HG02623 (cell line): Measurements from ENCODE around the gene GRXCR2.
"Not testable (repeated sequence)": the region's sequence is repeated elsewhere in the genome, so short reads cannot be mapped to it uniquely, and the experiment has no call there.

Source experiments
- ATAC-seq: cut with Tn5 transposase; IDR thresholded peaks from one replicate; pipeline ENCODE4 v1.9.1; 2021; ENCODE audit warnings: moderate library complexity; ENCODE audit not compliant: unreplicated experiment

GRXCR2 gene

DNA sequence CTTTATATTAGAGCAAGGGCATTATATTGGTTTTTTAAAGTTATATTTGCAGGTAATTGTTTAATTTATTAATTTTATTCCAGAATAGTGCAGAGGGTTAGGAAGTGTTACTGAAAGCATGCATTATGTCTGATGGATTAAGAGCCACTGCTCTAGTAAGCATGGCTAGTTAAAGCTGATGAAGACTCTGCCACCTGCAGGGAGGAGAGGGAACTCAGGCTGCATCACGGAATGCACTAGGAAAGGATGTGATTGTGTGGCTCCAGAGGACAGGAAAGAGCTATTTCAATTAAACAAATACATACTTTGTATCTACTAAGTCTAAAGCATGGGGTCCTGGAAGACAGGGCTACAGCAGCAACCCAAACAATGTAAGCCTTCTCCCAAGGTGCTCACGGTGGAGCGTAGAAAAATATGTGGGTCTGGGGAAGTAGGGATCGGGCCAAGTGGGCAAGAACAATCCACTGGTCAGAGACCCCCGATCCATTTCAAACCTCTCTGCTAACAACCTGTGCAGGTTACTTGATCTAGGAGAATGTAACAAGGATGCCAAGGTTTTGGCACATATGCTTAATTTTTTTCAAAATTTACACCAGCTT, 15.3 kb upstream of the GRXCR2 start:
- ATAC-seq: no peak

DNA sequence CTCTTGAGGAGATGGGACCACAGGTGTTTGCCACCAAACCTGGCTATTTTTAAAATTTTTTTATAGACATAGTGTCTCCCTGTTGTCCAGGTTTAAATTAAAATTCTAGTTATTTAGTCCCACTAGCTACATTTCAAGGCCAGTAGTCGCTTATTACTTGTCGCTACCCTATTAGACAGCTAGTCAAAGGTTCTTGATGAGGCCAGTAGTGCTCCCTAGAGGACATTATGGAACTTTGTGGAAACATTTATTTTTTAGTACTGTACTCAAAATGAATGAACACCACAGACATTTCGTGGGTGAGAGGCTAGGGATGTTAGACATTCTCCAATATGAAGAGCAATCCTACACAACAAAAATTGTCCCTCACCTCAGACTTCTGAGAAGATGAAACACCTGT, 14.4 kb upstream of the GRXCR2 start:
- no peak for ATAC-seq

DNA sequence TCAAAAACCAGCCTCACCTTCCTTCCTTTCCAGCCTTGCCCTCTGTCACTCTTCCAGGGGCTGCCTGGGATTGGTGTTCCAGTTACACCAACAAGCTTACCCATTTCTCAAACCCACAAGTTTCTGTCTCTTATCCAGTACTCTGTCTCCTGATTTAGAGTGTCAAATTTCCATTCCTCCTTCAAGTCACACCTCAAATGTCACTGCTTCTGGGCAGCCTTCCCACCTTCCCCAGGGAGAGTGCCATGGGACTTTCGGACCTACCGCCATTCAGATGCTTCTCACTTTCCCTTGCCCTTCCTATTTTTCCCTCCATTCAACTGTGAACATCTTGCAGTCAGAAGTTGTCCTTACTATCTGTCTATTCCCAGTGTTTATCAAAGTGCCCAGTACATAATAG, 2.0 kb upstream of the GRXCR2 start:
- ATAC-seq: no peak

DNA sequence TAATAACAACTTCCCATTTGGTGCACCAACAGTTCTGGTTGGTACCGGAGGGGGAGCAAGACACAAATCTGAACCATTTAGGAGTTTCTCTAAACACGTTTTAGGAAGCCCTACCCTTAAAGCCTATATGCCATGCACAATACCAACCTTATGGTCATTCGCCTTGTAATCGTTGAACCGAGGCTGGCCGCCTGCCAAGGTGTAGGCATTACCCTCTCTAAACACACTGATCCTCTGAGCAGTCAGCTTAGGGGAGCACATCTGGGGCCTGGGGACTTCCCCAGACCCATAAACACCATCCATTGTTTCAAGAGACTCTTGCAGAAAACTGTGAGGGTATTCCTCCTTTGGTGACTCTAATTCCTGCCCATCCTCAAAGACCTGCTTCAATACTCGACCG, 328 bp downstream of the GRXCR2 start:
- no peak for ATAC-seq

DNA sequence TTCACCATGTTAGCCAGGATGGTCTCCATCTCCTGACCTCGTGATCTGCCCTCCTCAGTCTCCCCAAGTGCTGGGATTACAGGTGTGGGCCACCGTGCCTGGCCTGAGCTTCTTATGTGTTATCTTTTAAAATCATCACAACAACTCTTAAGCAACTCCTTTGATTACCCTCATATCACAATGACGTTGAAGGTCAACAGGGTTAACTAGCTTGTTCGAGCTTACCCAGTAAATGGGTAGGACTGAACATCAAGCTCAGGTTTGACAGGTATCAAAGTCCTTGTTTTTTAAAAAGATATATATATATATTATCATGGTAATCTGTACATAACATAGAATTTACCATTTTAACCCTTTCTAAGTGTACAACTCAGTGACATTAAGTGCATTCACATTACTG, 3.1 kb downstream of the GRXCR2 start:
- ATAC-seq: no peak

DNA sequence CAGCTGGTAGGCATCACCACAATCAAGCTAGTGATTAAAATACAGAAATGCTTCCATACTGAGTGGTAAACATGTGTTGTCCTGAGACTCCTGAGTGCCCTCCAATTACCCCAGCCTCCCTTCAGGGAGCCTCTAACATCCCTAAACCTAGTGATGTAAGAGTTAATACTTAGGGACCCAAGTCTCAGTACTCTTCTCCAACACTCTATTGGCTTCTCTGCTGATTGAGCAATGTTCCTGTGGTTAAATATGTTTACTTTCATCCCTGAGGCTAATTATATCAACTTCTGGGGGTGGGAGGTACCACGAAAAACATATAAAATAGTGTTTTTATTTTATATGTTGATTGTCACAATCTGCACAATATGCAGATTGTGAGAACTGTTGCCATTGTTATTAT, 5.0 kb downstream of the GRXCR2 start:
- no peak for ATAC-seq

DNA sequence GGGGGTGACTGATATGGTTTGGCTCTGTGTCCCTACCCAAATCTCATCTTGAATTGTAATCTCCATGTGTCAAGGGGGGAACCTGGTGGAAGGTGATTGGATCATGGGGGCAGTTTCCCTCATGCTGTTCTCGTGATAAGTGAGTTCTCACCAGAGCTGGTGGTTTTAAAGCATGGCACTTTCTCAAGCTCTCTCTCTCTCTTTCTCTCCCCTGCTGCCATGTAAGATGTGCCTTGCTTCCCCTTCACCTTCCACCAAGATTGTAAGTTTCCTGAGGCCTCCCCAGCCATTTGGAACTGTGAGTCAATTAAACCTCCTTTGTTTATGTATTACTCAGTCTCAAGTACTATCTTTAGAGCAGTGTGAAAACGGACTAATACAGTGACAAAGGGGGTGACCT, 8.4 kb downstream of the GRXCR2 start:
- not testable (repeated sequence) for ATAC-seq

DNA sequence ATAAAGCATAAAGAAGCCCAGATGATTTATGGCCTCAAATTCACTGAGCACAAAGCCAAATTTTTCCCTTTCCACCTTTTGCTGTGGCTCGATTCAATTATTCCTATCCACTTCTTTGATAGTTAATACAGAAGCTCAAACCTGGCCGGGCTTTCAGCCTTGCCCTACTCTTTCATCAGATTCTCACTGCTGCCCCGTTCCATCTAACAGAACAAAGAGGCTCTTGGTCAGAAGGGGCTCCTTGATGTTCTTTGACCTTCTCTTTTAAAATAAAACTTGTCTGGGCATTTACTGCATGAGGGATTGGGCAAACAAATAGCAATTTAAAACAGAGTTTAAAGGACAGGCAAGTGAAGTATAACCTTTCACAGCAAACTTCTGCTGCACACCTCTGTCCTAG, 9.8 kb downstream of the GRXCR2 start:
- ATAC-seq: no peak

DNA sequence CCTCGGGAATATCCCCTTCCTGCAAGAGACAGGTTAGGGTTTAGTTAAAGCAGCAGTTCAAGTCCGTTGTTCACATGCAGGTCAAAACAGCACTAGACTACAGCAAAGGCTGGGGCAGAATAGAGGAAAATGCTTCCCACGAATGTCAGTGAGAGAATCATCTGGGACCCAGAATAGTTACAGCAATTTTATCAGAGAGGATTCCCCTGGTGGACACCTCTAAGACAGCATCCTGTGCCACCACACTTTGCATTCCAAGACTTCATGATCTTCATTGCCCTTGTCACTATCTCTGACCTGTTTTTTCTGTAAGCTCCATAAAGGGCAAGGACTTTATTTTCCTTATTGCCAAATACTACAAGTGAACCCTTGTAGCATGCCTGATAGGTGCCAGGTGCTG, 12.9 kb downstream of the GRXCR2 start:
- no peak for ATAC-seq

DNA sequence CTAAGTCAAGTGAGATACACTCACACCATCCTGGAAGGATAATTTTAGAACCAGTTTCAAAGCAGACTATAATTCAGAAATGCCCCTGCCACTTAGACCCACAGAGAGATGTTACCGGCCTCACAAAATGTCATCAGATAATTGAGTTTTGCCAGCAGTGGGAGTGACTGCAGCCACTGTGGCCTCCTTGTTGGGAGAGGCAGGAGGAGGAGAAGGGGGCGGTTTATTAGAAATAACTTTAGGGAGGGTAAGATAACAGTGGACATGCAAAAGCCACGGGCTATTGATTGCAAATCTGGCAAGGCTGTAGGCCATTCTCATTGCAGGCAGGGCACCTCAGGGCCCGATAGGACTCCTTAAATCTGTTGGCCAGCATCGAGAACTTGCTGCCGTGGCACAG, 13.4 kb downstream of the GRXCR2 start:
- ATAC-seq: no peak

DNA sequence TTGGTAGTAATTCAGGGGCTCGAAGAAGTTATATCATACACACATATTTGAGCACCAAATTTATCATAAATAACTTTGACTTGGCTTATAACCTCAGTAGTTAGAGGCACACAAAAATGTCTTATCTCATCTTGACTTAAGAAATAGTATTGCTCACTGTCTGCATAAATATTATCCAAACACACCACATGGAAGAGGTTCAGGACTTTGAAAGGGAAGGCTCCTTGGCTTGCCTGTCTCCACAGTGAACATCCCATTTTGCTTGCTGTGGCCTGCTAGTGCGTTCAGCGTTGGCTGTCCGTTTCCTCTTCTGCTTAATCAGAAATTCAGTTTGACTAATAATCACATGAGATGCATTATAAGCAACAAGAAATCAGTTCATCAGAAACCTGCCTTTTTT, 13.9 kb downstream of the GRXCR2 start:
- ATAC-seq: no peak

DNA sequence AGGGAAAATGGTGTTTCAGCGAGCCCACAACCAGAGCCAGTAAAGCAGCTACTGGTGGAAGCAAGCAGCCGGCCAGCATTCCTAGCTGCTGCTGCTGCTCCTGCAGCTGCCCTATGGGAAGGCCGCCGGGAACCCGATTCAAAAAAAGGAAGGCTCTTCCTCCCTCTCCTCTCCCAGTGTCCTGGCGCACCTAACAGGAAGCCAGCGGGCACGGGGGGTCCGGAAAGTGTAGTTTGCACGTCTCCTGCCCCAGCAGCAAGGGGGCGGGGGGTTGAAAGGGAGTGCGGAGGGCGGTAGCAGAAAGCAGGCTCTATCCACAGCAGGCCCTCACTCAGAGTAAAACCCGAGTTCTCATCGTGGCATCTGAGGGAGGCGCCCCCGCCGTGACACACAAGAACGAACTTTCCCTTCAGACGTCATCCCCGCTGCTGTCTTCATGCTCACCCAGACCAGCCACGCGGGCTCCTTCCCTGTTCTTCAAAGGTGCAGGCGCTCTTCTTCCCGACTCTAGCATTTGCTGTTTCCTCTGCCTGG, 16.5 kb downstream of the GRXCR2 start:
- no peak for ATAC-seq

DNA sequence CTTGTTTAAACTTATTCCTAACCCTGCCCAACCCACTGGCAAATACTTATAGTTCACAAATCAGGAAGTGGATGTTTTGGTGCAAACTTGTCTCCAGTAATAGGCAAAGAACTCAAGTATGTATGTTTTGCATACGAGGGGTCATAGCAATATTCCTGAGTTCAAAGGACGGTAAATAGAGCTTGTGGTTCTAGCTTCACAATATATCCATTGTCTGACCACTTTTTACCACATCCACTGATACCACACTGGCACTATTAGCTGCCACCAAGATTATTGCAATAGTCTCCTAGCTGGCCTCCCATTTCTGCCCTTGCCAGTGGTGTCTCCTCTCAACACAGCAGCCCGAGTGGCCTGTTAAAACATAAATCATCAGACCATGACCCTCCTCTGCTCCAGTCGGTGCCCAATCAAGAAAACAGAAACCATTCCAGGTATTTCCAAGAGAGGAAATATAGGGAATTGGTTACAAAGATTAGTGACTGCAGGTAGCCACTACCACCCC, 17.0 kb downstream of the GRXCR2 start:
- no peak for ATAC-seq

DNA sequence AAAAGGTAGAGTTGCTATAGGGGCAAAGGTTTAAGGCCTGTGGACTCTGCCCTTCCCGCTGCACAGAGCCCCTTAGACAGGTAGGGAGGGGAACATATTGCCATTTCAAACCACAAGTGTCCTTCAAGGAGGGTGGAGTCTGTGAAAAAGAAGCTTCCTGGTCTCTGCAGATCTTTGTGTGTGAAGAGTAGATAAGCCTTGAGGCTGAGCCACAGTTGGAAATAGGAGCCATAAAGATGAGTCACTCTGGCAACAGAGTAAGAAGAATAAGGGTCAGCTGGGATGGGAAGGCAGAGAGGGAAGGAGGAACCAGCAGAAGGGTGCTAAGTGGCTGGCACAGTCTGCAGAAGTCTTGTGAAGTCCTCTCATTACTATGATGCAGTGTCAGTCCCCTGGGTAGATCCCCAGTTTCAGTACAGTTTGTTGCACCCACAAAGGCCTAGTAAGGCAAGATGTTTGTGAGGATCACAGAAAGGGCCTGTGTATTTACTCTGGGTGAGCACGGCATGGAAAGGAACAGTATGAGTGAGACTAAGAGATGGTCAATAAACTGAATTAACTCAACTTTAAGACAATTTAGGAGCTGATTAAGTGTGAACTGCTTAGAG, 18.1 kb downstream of the GRXCR2 start:
- no peak for ATAC-seq

DNA sequence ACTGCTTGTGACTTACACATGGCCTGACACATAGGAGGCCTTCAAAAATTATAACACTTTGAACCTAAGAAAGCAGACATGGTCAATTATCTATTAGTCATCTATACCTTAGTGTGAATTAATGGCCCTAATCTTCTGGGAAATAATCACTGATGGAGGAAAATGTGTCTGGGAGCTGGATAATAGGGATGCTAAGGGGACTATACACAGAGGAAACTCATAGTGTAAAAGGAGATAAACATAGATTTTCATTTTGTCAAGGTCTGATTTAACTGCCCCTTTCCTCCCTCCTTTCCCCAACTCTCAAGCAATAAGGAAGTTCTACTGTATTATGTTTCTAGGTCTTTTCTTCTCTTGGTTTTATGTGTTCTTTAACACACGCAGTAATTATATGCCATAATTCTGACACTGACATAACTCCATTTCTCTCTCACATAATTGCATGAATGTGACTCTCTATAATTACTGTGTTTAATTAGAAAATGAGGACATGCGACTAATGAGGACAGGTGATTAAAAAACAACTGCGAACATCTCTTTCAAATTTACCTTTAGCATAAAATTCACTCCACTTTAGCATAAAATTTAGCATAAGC, 18.9 kb downstream of the GRXCR2 start:
- ATAC-seq: no peak

DNA sequence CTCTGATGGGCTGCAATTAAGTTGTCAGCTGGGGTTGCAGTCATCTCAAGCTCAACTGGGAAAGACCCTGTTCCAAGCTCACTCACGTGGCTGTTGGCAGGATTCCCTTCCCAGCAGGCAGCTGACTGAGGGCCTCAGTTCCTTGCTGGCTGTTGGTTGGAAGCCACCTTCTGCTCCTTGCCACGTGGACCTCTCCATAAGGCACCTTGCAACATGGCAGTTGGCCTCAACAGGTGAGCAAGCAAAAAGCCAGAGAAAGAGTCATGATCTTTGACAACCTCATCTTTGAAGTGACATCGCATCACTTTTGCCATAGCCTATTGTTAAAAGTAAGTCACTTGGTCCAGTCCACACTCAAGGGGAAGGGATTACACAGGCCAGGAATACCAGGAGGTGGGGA, 19.8 kb downstream of the GRXCR2 start:
- ATAC-seq: no peak

DNA sequence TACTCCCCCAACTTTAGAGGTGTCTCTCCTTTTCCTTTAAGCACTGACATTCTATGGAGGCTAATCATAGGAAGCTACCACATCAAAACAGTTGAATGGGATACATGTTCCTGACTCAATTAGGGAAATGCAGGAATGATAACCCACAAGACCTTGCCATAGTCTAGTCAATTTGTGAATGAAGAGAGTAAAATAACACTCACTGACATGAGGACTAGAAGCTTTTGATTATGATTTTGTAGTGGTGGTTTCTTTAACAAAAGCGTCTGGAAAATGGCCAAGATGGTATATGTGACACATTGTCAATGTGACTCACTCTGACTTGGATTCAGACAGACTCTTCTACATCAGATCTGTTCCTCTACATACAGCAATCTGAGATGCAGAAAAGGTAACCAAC, 24.0 kb downstream of the GRXCR2 start:
- ATAC-seq: no peak

DNA sequence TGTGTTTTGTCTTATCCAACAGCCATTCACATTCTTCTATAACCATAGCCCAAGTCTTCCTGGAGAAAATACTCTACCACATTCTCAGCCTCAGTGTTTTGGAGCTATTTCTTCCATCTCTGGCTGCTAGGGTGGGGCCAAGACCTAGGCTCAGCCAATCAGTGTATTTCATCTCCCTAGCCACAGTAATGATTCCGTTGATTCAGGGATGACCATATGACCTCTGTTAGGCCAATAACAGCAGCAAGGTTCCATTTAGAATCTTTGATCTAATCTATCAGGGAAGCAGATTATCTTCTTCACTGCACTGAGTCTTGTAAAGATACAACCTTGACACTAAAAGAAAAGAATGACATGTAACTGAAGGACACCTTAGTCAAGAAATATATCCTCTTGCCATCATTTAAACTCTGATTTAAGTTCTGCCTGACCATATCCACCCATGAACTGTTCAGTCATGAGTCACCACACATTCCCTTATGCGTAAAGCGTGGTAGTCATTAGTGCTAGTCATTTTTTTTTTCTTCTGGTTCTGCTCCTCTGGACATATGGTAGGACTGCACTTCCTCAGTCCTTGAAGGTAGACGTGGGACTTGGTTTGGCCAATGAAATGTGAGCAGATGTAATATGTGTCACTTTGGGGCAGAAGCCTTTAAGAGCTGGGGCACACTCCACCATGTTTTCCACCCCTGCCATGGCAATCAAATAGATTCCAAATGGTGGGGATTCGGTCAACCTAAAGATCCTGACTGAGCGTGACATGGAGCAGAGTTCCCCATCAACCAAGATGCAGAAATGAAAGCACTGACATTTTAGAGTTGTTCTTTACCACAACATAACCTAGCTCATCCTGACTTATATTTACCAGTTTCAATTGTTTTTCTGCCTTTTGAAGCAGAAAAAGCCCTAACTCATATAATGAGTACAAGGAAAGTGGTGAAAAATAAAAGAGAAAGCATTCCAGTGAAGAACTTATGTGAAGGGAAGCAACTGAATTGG, 25.0 kb downstream of the GRXCR2 start:
- no peak for ATAC-seq

DNA sequence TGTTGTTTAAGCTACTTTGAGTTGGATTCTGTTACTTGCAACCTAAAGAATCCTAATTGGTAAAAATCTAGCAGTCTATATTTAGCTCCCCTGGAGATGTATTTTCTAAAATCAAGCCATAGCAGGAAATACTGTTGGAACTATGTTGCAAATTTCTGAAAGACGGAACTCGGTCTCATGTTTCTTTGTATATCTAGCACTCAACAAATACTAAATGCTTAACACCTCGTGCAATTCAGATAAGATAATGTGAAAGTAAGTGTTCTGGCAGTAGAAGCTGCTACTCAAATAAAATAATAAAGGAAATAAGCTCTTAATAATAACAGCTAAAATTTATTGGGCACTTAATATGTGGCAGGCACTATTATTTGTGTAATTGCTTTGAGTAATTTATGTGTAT, 26.7 kb downstream of the GRXCR2 start:
- ATAC-seq: no peak

DNA sequence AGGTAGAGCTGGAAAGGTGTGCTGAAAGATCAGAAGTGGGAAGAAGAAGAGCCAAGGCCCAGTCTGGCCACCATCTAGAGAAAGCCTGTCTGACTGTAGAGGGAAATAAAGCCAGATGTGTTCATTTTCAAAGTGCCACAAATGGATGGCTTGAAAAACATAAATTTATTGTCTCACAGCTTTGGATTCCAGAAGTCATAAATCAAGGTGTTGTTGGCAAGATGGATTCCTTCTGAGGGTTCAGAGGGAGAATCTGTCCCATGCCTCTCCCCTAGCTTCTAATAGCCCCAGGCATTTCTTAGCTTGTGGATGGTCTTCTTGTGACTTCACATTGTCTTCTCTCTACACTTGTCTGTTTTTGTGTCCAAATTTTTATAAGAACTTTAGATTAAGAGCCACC, 31.5 kb downstream of the GRXCR2 start:
- ATAC-seq: no peak

DNA sequence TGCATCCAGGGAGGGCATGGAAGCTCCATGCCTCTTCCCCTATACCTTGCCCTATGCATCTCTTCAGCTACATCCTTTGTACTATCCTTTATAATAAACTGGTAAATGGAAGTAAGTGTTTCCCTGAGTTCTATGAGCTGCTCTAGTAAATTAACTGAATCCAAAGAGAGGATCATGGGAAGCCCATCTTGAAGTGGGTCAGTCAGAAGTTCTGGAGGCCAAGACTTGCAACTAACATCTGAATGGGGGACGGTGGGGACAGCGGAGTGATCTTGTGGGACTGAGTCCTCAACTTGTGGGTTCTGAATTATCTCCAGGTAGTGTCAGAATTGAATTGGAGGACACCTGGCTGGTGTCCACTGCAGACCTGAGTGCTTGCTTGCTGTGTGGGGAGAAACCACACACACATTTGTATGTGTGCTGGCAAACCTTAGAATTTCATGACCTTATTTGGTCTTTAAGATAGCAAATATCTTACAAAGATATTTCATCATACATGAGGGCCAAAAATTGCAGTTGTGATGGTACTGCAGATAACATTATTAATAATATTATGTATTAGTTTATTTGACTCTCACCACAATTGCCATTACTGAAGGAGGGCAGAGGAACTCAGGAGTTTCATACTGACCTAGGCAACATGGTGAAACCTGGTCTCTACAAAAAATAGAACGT, 32.2 kb downstream of the GRXCR2 start:
- ATAC-seq: no peak
